GM19240 (cell line): ENCODE results near the gene PLXNC1.

Source experiments
- DNase-seq: peaks from one replicate; pipeline ENCODE4 v3.0.0; 2011; ENCODE audit warnings: low spot score; ENCODE audit not compliant: insufficient read length

PLXNC1 gene

DNA sequence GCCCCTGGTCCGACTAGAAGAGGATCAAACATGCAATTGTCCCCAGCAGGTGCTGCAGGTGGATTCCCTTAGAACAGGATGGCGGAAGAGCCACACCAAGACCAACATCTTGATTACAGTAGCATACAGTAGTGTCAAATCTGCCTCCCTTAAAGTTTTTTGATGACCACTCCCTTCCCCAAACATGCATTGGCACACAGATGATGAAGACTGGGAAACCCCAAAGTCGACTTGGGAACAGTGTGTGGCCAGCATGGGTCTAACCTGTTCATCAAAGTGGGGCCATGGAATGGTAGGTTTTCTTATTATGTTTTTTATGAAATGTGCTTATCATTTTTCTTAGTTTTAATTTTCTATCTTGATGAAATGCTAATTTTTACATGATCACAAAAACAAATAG lies 8.8 kb downstream of the PLXNC1 start:
- DNase-seq: no peak

GRCh38 chr12:94157981-94158411 lies 9.6 kb downstream of the PLXNC1 start:
- DNase-seq: no peak

GRCh38 chr12:94158666-94159065 lies 10.3 kb downstream of the PLXNC1 start:
- no peak for DNase-seq

DNA sequence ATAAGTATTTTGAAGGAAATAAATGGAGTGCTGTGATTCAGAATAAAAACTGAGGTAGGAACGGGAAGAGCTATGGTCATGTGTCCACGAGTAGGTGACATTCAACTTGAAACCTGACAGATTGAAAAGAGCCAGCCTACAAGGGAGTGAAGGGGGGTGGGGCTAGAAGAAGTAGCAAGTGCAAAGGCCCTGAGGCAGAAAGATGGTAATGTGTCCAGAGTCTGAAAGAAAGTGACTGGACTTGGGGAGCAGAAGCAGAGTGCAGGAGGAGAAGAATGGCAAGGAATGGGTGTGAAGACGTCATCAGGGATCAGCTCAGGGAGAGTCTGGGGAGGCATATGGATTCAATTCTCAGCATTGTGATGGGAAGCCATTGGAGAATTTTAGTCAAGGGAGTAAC lies 13.7 kb downstream of the PLXNC1 start:
- no peak for DNase-seq

- no peak for DNase-seq
Observed at GRCh38 chr12:94163850-94164249, 15.5 kb downstream of the PLXNC1 start.

- no peak for DNase-seq
Observed at GRCh38 chr12:94165138-94165537, 16.8 kb downstream of the PLXNC1 start.

- no peak for DNase-seq
Observed at GRCh38 chr12:94165670-94166364, 17.4 kb downstream of the PLXNC1 start.

GRCh38 chr12:94167071-94167755 lies 18.8 kb downstream of the PLXNC1 start:
- DNase-seq: no peak

GRCh38 chr12:94167756-94168416 lies 19.5 kb downstream of the PLXNC1 start:
- no peak for DNase-seq

DNA sequence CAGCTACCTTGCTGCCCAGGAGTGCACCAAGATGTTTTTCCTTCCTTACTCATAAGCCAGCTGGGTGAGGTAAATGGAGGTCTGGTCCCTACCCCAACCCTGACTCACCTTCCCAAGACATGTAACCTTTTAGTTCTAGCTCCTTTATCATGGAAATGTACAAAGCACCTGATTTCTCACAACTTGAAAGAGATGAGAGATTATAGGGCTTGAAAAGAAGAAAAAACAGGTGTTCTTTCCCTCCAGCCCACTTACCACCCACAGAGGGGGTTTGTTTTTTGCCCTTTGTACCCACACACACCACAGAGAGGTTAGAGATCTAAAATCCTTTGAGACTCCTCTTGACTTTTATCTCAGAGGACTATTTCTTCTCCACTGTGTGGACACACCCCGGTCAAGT lies 21.1 kb downstream of the PLXNC1 start:
- DNase-seq: no peak

- no peak for DNase-seq
Observed at GRCh38 chr12:94169966-94170689, 21.8 kb downstream of the PLXNC1 start.

GRCh38 chr12:94170690-94171594 lies 22.6 kb downstream of the PLXNC1 start:
- DNase-seq: no peak

DNA sequence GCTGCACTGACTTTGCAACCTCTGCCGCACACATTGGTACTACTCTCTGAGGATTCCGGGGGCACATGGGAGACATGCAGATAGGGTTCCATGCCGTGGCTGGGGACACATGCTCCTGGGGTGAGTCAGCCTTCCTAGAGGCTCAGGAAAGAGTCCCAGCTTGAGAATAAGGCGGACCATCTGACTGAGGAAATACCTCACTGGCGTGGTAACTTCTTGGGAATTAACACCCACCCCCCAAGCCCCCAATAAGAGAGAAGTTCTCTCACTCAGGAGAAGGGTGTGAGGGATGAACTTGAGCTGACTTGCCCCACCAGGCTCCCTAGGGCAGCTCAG lies 23.2 kb downstream of the PLXNC1 start:
- DNase-seq: no peak

DNA sequence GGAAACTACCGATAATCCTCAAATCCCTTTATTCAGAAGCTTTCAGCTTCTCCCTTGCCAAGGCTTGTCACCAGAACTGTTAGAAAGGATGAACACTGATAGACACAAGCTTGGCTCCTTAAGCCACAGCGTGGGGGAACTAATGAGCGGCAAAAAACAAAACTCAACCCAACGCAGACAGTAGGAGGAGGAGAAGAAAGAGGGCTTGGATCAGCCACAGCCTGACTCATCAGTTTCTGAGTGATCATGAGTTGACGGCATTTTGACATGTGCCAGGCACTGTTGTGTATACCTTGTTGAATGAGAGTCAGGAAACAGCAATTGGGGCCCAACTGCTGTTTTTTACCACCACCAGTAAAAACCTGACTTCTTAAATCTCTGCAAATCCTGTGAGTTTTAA lies 23.7 kb downstream of the PLXNC1 start:
- no peak for DNase-seq

- no peak for DNase-seq
Observed at GRCh38 chr12:94172973-94173372, 24.6 kb downstream of the PLXNC1 start.

- no peak for DNase-seq
Observed at GRCh38 chr12:94173660-94174265, 25.4 kb downstream of the PLXNC1 start.

GRCh38 chr12:94174576-94174975 lies 26.2 kb downstream of the PLXNC1 start:
- no peak for DNase-seq

- DNase-seq: no peak
Observed at GRCh38 chr12:94175763-94176668, 27.6 kb downstream of the PLXNC1 start.

DNA sequence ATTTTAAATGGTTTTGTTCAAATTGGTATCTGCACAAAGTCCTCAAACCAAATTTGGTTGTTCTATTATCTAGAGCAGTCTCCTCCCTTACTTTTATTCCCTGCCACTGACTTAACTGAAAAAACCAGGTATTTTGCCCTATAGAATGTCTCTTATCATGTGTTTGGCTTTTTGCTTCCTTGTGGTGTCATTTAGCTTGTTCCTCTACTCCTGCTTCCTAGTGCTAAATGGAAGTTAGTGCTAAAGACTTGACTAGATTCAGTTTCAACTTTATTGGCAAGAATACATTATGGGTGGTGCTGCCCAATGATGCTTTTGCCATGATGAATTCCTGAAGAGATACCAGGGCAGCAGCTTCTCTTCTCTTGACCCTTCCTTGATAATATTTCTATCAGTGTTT lies 29.7 kb downstream of the PLXNC1 start:
- no peak for DNase-seq

DNA sequence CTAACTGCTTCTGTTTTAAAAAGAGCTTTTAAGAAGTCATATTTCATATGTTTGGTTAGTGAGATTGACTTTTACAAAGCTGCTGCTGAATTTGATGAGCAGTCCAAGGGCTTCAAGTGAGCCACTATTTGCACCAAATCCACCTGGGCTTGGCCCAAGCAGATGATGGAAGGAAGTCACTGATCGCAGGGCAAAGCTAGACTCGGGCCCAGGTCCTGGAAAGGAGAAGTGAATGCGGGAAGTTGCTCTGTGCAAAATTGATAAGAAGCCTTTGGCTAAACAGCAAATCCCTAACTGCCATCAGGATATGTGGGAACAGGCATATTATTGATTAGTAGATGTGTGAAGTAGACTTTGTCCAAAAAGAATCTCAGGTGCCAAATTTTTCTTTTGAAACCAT lies 30.5 kb downstream of the PLXNC1 start:
- DNase-seq: no peak
